K562 (cell line): ENCODE results near the gene PRDM16. TPM values are rescaled to one million over a fixed set of nuclear protein-coding genes. Genes with fewer than 3 reads are reported as not detected.

Experiments
- ATAC-seq: fragments of 200-7000 bp; cut with Tn5 transposase; 3 replicates; pipeline ENCODE4 v1.9.1; 2020; ENCODE audit warnings: moderate library complexity
- BruUV-seq: library from RNA; stranded (reverse); fragments of 400-500 nt; replicated peaks from 2 replicates; lab custom pipeline; 2021; lab: Mats Ljungman, UMichigan
- CTCF ChIA-PET: fragments of 300-600 bp; formaldehyde crosslinking; extraction: SDS; loops from one replicate; lab custom pipeline; 2021; ENCODE audit warnings: low intra/inter-chr PET ratio; lab: Yijun Ruan, JAX
- POLR2A ChIA-PET: fragments of 300-600, 350-650 bp; sonication (Branson Sonifier 250); formaldehyde crosslinking; extraction: SDS; loops from one replicate; lab custom pipeline; 2021; ENCODE audit warnings: antibody characterized with exemption, inconsistent platforms; lab: Yijun Ruan, JAX
- DNase-seq, 4 experiments: peaks; one replicate each; pipeline versions ENCODE4 v3.0.0 to v3.0.0-alpha.2; 2011 to 2018; ENCODE audit warnings: low spot score in 3 of 4, mixed read lengths in 3 of 4; ENCODE audit errors: extremely low read depth in 1 of 4
- FAIRE-seq: peaks from 2 replicates; lab custom pipeline; 2011; peaks lifted over from hg19 to GRCh38; lab: Jason Lieb, UNC
- H2AFZ ChIP-seq: 2 replicates; pipeline ENCODE4 v1.6.0; 2011; ENCODE audit warnings: low read depth, low read length, control low read depth, inconsistent platforms
- H3K27ac ChIP-seq: fragments of 200-600 bp; 3 replicates; pipeline ENCODE4 v1.8.0; 2011; ENCODE audit warnings: low read depth, mild to moderate bottlenecking, control low read depth, inconsistent platforms, low read length, moderate library complexity, mixed read lengths; ENCODE audit errors: extremely low read depth
- H3K27me3 ChIP-seq, 2 experiments: fragments of 300-600 bp in 1 of 2; 2 replicates in 1 of 2; 3 replicates in 1 of 2; pipeline versions ENCODE4 v1.6.0 to v1.8.0; 2011; ENCODE audit warnings: inconsistent platforms in 2 of 2, low read length in 2 of 2, mild to moderate bottlenecking in 1 of 2, mixed read lengths in 1 of 2, moderate library complexity in 1 of 2; ENCODE audit not compliant: control insufficient read depth in 2 of 2, insufficient read depth in 2 of 2
- H3K36me3 ChIP-seq: fragments of 300-600 bp; 3 replicates; pipeline ENCODE4 v1.8.0; 2011; ENCODE audit warnings: mild to moderate bottlenecking, low read length, inconsistent platforms; ENCODE audit not compliant: control insufficient read depth, insufficient read depth
- H3K4me1 ChIP-seq, 2 experiments: fragments of 200-600 bp in 1 of 2; replicated peaks in 1 of 2; 2 replicates in 1 of 2; 3 replicates in 1 of 2; pipeline versions ENCODE4 v1.5.1 to v1.8.0; 2011; ENCODE audit warnings: inconsistent platforms in 2 of 2, low read length in 2 of 2, mild to moderate bottlenecking in 1 of 2, mixed read lengths in 1 of 2, moderate library complexity in 1 of 2; ENCODE audit not compliant: control insufficient read depth in 2 of 2, insufficient read depth in 2 of 2
- H3K4me2 ChIP-seq: 2 replicates; pipeline ENCODE4 v1.6.1; 2011; ENCODE audit warnings: low read length, control low read depth, inconsistent platforms, mixed read lengths; ENCODE audit not compliant: insufficient read depth
- H3K4me3 ChIP-seq: fragments of 200-600 bp; sonication (generic), shearing (Covaris generic); 2 replicates; pipeline ENCODE4 v1.5.1; 2016; ENCODE audit warnings: control low read depth, inconsistent platforms
- H3K79me2 ChIP-seq: fragments of 200-600 bp; 3 replicates; pipeline ENCODE4 v1.8.0; 2011; ENCODE audit warnings: low read length, inconsistent platforms; ENCODE audit not compliant: control insufficient read depth, insufficient read depth
- H3K9ac ChIP-seq, 2 experiments: 2 replicates each; pipeline versions ENCODE4 v1.6.0 to v1.6.1; 2011; ENCODE audit warnings: low read depth in 2 of 2, low read length in 2 of 2, control low read depth in 1 of 2, inconsistent platforms in 1 of 2, mild to moderate bottlenecking in 1 of 2, mixed read lengths in 1 of 2; ENCODE audit not compliant: insufficient read depth in 1 of 2
- H3K9me1 ChIP-seq: one replicate; pipeline ENCODE4 v1.6.0; 2011; ENCODE audit warnings: inconsistent platforms, mild to moderate bottlenecking, low read length, moderate library complexity; ENCODE audit not compliant: control insufficient read depth, insufficient read depth
- H3K9me3 ChIP-seq: replicated peaks from 2 replicates; pipeline ENCODE4 v1.5.1; 2011; ENCODE audit warnings: low read depth, low read length, inconsistent platforms; ENCODE audit not compliant: control insufficient read depth, insufficient read depth
- H4K20me1 ChIP-seq: replicated peaks from 2 replicates; pipeline ENCODE4 v1.6.1; 2011; ENCODE audit warnings: low read length, inconsistent platforms, mixed read lengths; ENCODE audit not compliant: control insufficient read depth, insufficient read depth
- ATF7 ChIP-seq: fragments of 450-650 bp; IDR thresholded peaks from 2 replicates; pipeline ENCODE4 v1.7.1; 2014; ENCODE audit warnings: mild to moderate bottlenecking, moderate library complexity
- CCNT2 ChIP-seq: IDR thresholded peaks from 2 replicates; pipeline ENCODE4 v1.6.1; 2011; ENCODE audit warnings: borderline replicate concordance, low read depth, mild to moderate bottlenecking, moderate library complexity, mixed read lengths, low read length; ENCODE audit not compliant: insufficient read length; ENCODE audit errors: extremely low read depth
- CEBPG ChIP-seq, 3 experiments: fragments of 200-800 bp in 1 of 3; sonication (Bioruptor generic) in 1 of 3; sonication (generic) in 1 of 3; formaldehyde crosslinking in 1 of 3; IDR thresholded peaks in 2 of 3; conservative IDR thresholded peaks in 1 of 3; 2 replicates each; pipeline versions ENCODE4 v1.6.1 to v1.8.0; 2016 to 2022; ENCODE audit warnings: missing compliant biosample characterization in 2 of 3, missing genetic modification characterization in 2 of 3, mild to moderate bottlenecking in 1 of 3, missing genetic modification reagents in 1 of 3
- DACH1 ChIP-seq: fragments of 450-650 bp; IDR thresholded peaks from 2 replicates; pipeline ENCODE4 v1.6.1; 2018; ENCODE audit not compliant: partially characterized antibody
- JUND ChIP-seq, 2 experiments: IDR thresholded peaks; 2 replicates in 1 of 2; 3 replicates in 1 of 2; pipeline ENCODE4 v1.6.1; 2011; ENCODE audit warnings: borderline replicate concordance in 2 of 2, low read depth in 2 of 2, low read length in 2 of 2, improper control_type of control experiment in 1 of 2, missing biosample characterization in 1 of 2, missing genetic modification characterization in 1 of 2, missing genetic modification reagents in 1 of 2
- KLF10 ChIP-seq: fragments of 250-450 bp; sonication (Bioruptor Pico); IDR thresholded peaks from 2 replicates; pipeline ENCODE4 v1.6.1; 2021; ENCODE audit warnings: matching md5 sums
- KLF16 ChIP-seq: IDR thresholded peaks from 2 replicates; pipeline ENCODE4 v1.6.1; 2016; ENCODE audit warnings: antibody characterized with exemption
- MBD2 ChIP-seq: sonication (generic); IDR thresholded peaks from 2 replicates; pipeline ENCODE4 v1.6.1; 2016; ENCODE audit warnings: low read depth, borderline replicate concordance
- MCM2 ChIP-seq: fragments of 450-650 bp; IDR thresholded peaks from 2 replicates; pipeline ENCODE4 v1.6.1; 2017; ENCODE audit warnings: low read depth, mild to moderate bottlenecking
- NCOR1 ChIP-seq: fragments of 450-650 bp; IDR thresholded peaks from 2 replicates; pipeline ENCODE4 v1.6.1; 2016; ENCODE audit warnings: mild to moderate bottlenecking, moderate library complexity
- RBM25 ChIP-seq: fragments of 200-400 bp; formaldehyde crosslinking; IDR thresholded peaks from 2 replicates; pipeline ENCODE4 v1.6.1; 2018; ENCODE audit warnings: low read length, low read depth, moderate library complexity; ENCODE audit not compliant: severe bottlenecking
- SRSF9 ChIP-seq: fragments of 200-400 bp; formaldehyde crosslinking; IDR thresholded peaks from 2 replicates; pipeline ENCODE4 v1.6.1; 2017; ENCODE audit warnings: low read depth, low read length, borderline replicate concordance
- STAT5A ChIP-seq: IDR thresholded peaks from 2 replicates; pipeline ENCODE4 v1.6.1; 2012; ENCODE audit warnings: low read length, inconsistent platforms, borderline replicate concordance
- ZNF184 ChIP-seq: sonication (generic); formaldehyde crosslinking; IDR thresholded peaks from 2 replicates; pipeline ENCODE4 v1.5.0; 2020; ENCODE audit warnings: missing genetic modification reagents
- ZNF408 ChIP-seq: fragments of 250-450 bp; sonication (Bioruptor Pico); IDR thresholded peaks from 2 replicates; pipeline ENCODE4 v1.4.0; 2020; ENCODE audit warnings: low read depth, mild to moderate bottlenecking, moderate library complexity
- ZNF766 ChIP-seq: fragments of 200-800 bp; sonication (Bioruptor generic); conservative IDR thresholded peaks from 2 replicates; pipeline ENCODE4 v1.6.1; 2016; ENCODE audit warnings: missing genetic modification characterization, missing compliant biosample characterization
- ZNF77 ChIP-seq: fragments of 250-450 bp; sonication (Bioruptor Pico); IDR thresholded peaks from 2 replicates; pipeline ENCODE4 v1.5.0; 2020
- WGBS: fragments of 100-300 bp; shearing (Covaris generic); methylation state at CpG from one replicate; pipeline ENCODE4 v1.1.6; 2016; ENCODE audit warnings: low coverage, mixed read lengths; ENCODE audit not compliant: insufficient coverage; ENCODE audit errors: missing lambda C conversion rate; 5-methylcytosine and 5-hydroxymethylcytosine counted together
- in situ Hi-C: fragments of 300-500 bp; cut with MboI; formaldehyde crosslinking; loops from 4 replicates; pipeline ENCODE4 v1.15.0; 2018; ENCODE audit warnings: inconsistent platforms, mixed read lengths
- intact Hi-C: fragments of 100-400 bp; cut with micrococcal nuclease; formaldehyde crosslinking; loops from 2 replicates; pipeline ENCODE4 v1.14.2; 2022
- polyA plus RNA-seq, 8 experiments: library from polyadenylated mRNA; depleted of rRNA in 4 of 8; stranded (reverse) in 5 of 8; unstranded in 3 of 8; fragments of >200 nt; fragmentation: Nextera tagmentation in 2 of 8; fragmentation: Illumina TruSeq in 1 of 8; extraction: Ambion mirVana in 2 of 8; extraction: Trizol in 1 of 8; gene quantifications; 2 replicates each; pipeline versions ENCODE4 v1.2.1 to v1.2.3, GENCODE V29; 2011 to 2014; ENCODE audit warnings: inconsistent platforms in 1 of 8, missing spikeins in 1 of 8
- total RNA-seq, 7 experiments: library from RNA; depleted of rRNA in 6 of 7; stranded (reverse); fragments of >200 nt in 6 of 7; fragmentation: Illumina TruSeq in 2 of 7; extraction: Trizol in 2 of 7; gene quantifications; 2 replicates each; pipeline versions ENCODE4 v1.2.1 to v1.2.3, GENCODE V29; 2011 to 2021; ENCODE audit warnings: low replicate concordance in 1 of 7

The PRDM16 gene
- total and polyA plus RNA-seq, 9 of the 15 experiments (the other 6 are each of a cell fraction or from before 2014, with no cell fraction given) = 0.10 to 0.27 TPM; not detected in 7

DNA sequence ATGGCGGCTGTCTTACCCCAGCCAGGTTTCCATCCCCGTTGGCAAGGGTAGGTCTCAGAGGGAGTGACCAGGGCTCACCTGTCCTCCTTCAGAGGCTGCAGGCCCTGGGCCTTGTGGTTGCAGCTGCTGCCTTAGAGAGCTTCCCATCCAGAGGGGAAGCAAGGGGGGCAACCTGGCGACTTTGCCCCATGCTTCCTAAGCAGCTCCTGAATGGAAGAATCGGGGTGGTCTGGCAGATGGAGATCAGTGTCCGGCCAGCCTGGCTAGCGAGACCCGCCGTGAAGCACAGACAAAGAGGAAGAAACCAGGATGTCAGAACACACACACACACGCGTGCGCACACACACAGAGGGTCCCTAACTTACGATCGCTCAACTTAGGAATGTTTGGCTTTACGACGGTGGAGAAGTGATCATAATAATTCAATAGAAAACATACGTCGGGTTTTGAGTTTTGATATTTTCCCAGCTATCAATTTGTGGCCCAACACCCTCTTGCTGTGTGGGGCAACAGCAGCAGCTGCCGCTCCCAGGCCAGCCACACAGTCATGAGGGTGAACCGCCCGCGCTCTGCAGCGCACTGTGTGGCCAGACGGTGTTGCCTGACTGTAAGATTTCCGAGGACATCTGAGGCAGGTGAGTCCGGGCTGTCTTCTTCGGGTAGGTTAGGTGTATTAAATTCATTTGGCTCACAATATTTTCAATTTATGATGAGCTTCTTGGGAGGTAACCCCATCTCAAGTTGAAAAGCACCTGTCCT is 272.4 kb downstream of the PRDM16 start:
- H3K9me1 ChIP-seq = no peaks in the 10 kb centered on the region
- intact Hi-C loops (no loop called here), in situ Hi-C loops (no loop called here)
- no peak overlapping the region for H3K4me3 ChIP-seq
- ATAC-seq (no peak), DNase-seq (no peak), FAIRE-seq (no peak)
- no peak overlapping the region for H2AFZ ChIP-seq
- CTCF ChIA-PET = no interaction called here
- H4K20me1 ChIP-seq = no peaks in the 10 kb centered on the region
- no peak overlapping the region for H3K9ac ChIP-seq
- H3K79me2 ChIP-seq = no peaks in the 10 kb centered on the region
- H3K36me3 ChIP-seq = no peaks in the 10 kb centered on the region
- TF ChIP-seq STAT5A = no peak
- no peak for TF ChIP-seq MBD2
- TF ChIP-seq KLF16 = no peak
- no peak for TF ChIP-seq MCM2
- TF ChIP-seq ATF7 = no peak
- POLR2A ChIA-PET = no interaction called here
- WGBS = 4% methylated on average over 26 of the region's 26 CpGs
- H3K4me1 ChIP-seq = no peaks in the 10 kb centered on the region
- H3K27ac ChIP-seq = no peak overlapping the region
- peaks cover 10% of the 10 kb centered on the region; the same call in 1 of the 2 replicates for H3K9me3 ChIP-seq
- no peaks in the 10 kb centered on the region; a peak in 1 of 5 replicates for H3K27me3 ChIP-seq
- no peak overlapping the region for H3K4me2 ChIP-seq
- no TSS peak for BruUV-seq

DNA sequence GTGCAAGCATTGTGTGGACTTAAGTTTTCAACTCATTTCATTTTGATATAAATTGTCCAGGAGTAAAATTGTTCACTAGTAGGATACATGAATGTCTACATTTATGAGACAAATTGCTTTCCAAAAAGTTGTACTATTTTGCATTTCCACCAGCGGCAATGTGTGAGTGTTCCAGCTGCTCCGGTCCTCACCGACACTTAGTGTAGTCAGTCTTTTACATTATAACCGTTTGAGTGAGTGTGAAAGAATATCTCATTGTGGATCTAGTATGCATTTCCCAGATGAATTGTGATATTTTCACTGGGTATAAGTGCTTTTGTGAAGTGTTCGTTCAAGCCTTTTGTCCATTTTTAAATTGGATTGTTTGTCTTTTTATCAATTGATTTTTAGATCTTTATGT is 274.0 kb downstream of the PRDM16 start:
- no peaks in the 10 kb centered on the region for H3K9me1 ChIP-seq
- H3K79me2 ChIP-seq = no peaks in the 10 kb centered on the region
- intact Hi-C loops (no loop called here), in situ Hi-C loops (no loop called here)
- DNase-seq (no peak), ATAC-seq (no peak), FAIRE-seq (no peak)
- WGBS = 2% methylated on average over 5 of the region's 5 CpGs
- no peak overlapping the region for H3K27ac ChIP-seq
- H3K27me3 ChIP-seq = no peaks in the 10 kb centered on the region; a peak in 1 of 5 replicates
- H2AFZ ChIP-seq = no peak overlapping the region
- BruUV-seq = no TSS peak
- ChIA-PET CTCF (no interaction called here), POLR2A (interaction anchor here (0.6 kb wide), 1 partner anchor 134 kb away, joined by 3 read pairs; no protein-coding TSS in a partner anchor)
- H3K4me2 ChIP-seq = no peak overlapping the region
- no peaks in the 10 kb centered on the region for H3K4me1 ChIP-seq
- peaks cover 5% of the 10 kb centered on the region; the same call in 1 of the 2 replicates for H3K9me3 ChIP-seq
- no peak overlapping the region for H3K4me3 ChIP-seq
- H3K36me3 ChIP-seq = no peaks in the 10 kb centered on the region
- H3K9ac ChIP-seq = no peak overlapping the region
- H4K20me1 ChIP-seq = no peaks in the 10 kb centered on the region
- TF ChIP-seq NCOR1 (no peak), ZNF77 (CRISPR knock-in tag) (no peak), SRSF9 (no peak), ZNF766 (CRISPR knock-in tag) (no peak), KLF10 (CRISPR knock-in tag) (no peak), CCNT2 (no peak), ZNF184 (CRISPR knock-in tag) (peak; percentile 95), CEBPG (CRISPR knock-in tag; IDR thresholded peaks at IDR 0.05) (no peak), CEBPG (tag; conservative IDR thresholded peaks at IDR 0.05 in 1 of 2, IDR thresholded peaks at IDR 0.05 in 1 of 2) (no peak), JUND (IDR thresholded peaks at IDR 0.05; ENCODE audit: borderline replicate concordance, low read depth, low read length) (no peak), JUND (tag; IDR thresholded peaks at IDR 0.05; ENCODE audit: borderline replicate concordance, low read depth, low read length) (no peak), DACH1 (no peak), ZNF408 (CRISPR knock-in tag) (no peak), RBM25 (peak; percentile 66)
